A549 (cell line): ENCODE measurements around the gene HSDL2. TPM values are rescaled to one million over a fixed set of nuclear protein-coding genes. Genes with fewer than 3 reads are reported as not detected.

Source experiments
- ATAC-seq, 2 experiments: fragments of 200-7000 bp in 1 of 2; fragments of >200 bp in 1 of 2; cut with Nextera tagmentation in 1 of 2; cut with Tn5 transposase in 1 of 2; 3 replicates each; pipeline versions ENCODE4 v1.8.0 to v1.9.1; 2018 to 2020; ENCODE audit warnings: mild to moderate bottlenecking in 1 of 2, moderate library complexity in 1 of 2
- CTCF ChIA-PET: fragments of 300-600 bp; sonication (Branson Sonifier 250); formaldehyde crosslinking; extraction: SDS; loops from one replicate; lab custom pipeline; 2021; ENCODE audit warnings: antibody characterized with exemption, inconsistent platforms; lab: Yijun Ruan, JAX
- POLR2A ChIA-PET: fragments of 350-600 bp; formaldehyde crosslinking; extraction: SDS; loops from one replicate; lab custom pipeline; 2021; ENCODE audit warnings: antibody characterized with exemption, inconsistent platforms; lab: Yijun Ruan, JAX
- DNase-seq, 2 experiments: peaks; one replicate each; pipeline versions ENCODE4 v3.0.0 to v3.0.0-alpha.2; 2011 to 2016; ENCODE audit warnings: low read depth in 1 of 2, low spot score in 1 of 2
- FAIRE-seq: peaks from 2 replicates; lab custom pipeline; 2011; peaks lifted over from hg19 to GRCh38; lab: Jason Lieb, UNC
- H3K27ac ChIP-seq, 2 experiments: fragments of >200 bp; sonication (Bioruptor Twin); formaldehyde crosslinking; 3 replicates each; pipeline ENCODE4 v1.5.1; 2016 to 2017
- H3K4me1 ChIP-seq: fragments of >200 bp; sonication (Bioruptor Twin); formaldehyde crosslinking; 3 replicates; pipeline ENCODE4 v1.6.1; 2016
- H3K4me2 ChIP-seq: fragments of >200 bp; sonication (Bioruptor Twin); formaldehyde crosslinking; 3 replicates; pipeline ENCODE4 v1.6.1; 2016
- H3K4me3 ChIP-seq: fragments of >200 bp; sonication (Bioruptor Twin); formaldehyde crosslinking; 3 replicates; pipeline ENCODE4 v1.5.1; 2016
- H3K9me3 ChIP-seq: fragments of >200 bp; sonication (Bioruptor Twin); formaldehyde crosslinking; 3 replicates; pipeline ENCODE4 v1.6.1; 2016
- CBX2 ChIP-seq: fragments of 200-600 bp; sonication (generic); IDR thresholded peaks from 2 replicates; pipeline ENCODE4 v1.6.1; 2016; ENCODE audit warnings: low read depth, mild to moderate bottlenecking, borderline replicate concordance
- CEBPB ChIP-seq, 2 experiments: fragments of >200 bp in 1 of 2; sonication (Bioruptor Twin) in 1 of 2; formaldehyde crosslinking in 1 of 2; IDR thresholded peaks; 2 replicates each; pipeline ENCODE4 v1.6.1; 2012 to 2016
- CHD2 ChIP-seq: fragments of 150-350 bp; IDR thresholded peaks from 2 replicates; pipeline ENCODE4 v1.6.1; 2014; ENCODE audit warnings: low read length; ENCODE audit not compliant: partially characterized antibody
- EHF ChIP-seq: fragments of 250-450 bp; sonication (Bioruptor Pico); IDR thresholded peaks from 2 replicates; pipeline ENCODE4 v1.5.0; 2020; ENCODE audit warnings: mild to moderate bottlenecking
- EP300 ChIP-seq, 2 experiments: fragments of >200 bp; sonication (Bioruptor Twin); formaldehyde crosslinking; IDR thresholded peaks; 2 replicates in 1 of 2; 3 replicates in 1 of 2; pipeline ENCODE4 v1.6.1; 2016 to 2017
- FOSB ChIP-seq: fragments of 250-450 bp; sonication (Bioruptor Pico); IDR thresholded peaks from 2 replicates; pipeline ENCODE4 v1.5.0; 2020; ENCODE audit warnings: mild to moderate bottlenecking, moderate library complexity
- FOSL2 ChIP-seq, 2 experiments: fragments of 450-650 bp in 1 of 2; fragments of >200 bp in 1 of 2; sonication (Bioruptor Twin) in 1 of 2; formaldehyde crosslinking; IDR thresholded peaks; 2 replicates each; pipeline versions ENCODE4 v1.5.0 to v1.6.1; 2016 to 2020; ENCODE audit warnings: mild to moderate bottlenecking in 1 of 2, moderate library complexity in 1 of 2
- FOXS1 ChIP-seq: fragments of 250-450 bp; sonication (Bioruptor Pico); IDR thresholded peaks from 2 replicates; pipeline ENCODE4 v1.5.0; 2020; ENCODE audit warnings: mild to moderate bottlenecking, moderate library complexity
- HDAC2 ChIP-seq: fragments of 200-600 bp; sonication (generic); IDR thresholded peaks from 2 replicates; pipeline ENCODE4 v1.6.1; 2016
- HOXB5 ChIP-seq: fragments of 250-450 bp; sonication (Bioruptor Pico); IDR thresholded peaks from 2 replicates; pipeline ENCODE4 v1.5.0; 2020; ENCODE audit warnings: mild to moderate bottlenecking, moderate library complexity
- KDM1A ChIP-seq: fragments of 200-600 bp; sonication (generic); IDR thresholded peaks from 2 replicates; pipeline ENCODE4 v1.6.1; 2016; ENCODE audit warnings: low read depth, mild to moderate bottlenecking
- MAZ ChIP-seq: fragments of 150-350 bp; IDR thresholded peaks from 2 replicates; pipeline ENCODE4 v1.6.1; 2014; ENCODE audit warnings: antibody characterized with exemption, low read depth, low read length, borderline replicate concordance
- MYC ChIP-seq: IDR thresholded peaks from 2 replicates; pipeline ENCODE4 v1.6.1; 2012; ENCODE audit warnings: mild to moderate bottlenecking, inconsistent platforms, low read length, improper control_type of control experiment, borderline replicate concordance
- NFE2L2 ChIP-seq: fragments of 150-350 bp; conservative IDR thresholded peaks from 2 replicates; pipeline ENCODE4 v1.6.1; 2014; ENCODE audit warnings: low read length
- REST ChIP-seq: fragments of 200-600 bp; sonication (generic); IDR thresholded peaks from 2 replicates; pipeline ENCODE4 v1.6.1; 2016; ENCODE audit warnings: antibody characterized with exemption, mild to moderate bottlenecking, moderate library complexity
- SREBF2 ChIP-seq: fragments of 450-650 bp; IDR thresholded peaks from 2 replicates; pipeline ENCODE4 v1.6.1; 2014; ENCODE audit warnings: mild to moderate bottlenecking, moderate library complexity
- TP53 ChIP-seq: fragments of 250-450 bp; sonication (Bioruptor Pico); IDR thresholded peaks from 2 replicates; pipeline ENCODE4 v1.5.0; 2021; ENCODE audit warnings: mild to moderate bottlenecking, moderate library complexity
- USF2 ChIP-seq: fragments of 450-650 bp; IDR thresholded peaks from 2 replicates; pipeline ENCODE4 v1.6.1; 2014; ENCODE audit warnings: antibody characterized with exemption
- ZC3H11A ChIP-seq: fragments of 450-650 bp; IDR thresholded peaks from 2 replicates; pipeline ENCODE4 v1.6.1; 2014; ENCODE audit warnings: antibody characterized with exemption, mild to moderate bottlenecking
- ZFP36 ChIP-seq: fragments of 450-650 bp; IDR thresholded peaks from 2 replicates; pipeline ENCODE4 v1.6.1; 2014; ENCODE audit warnings: borderline replicate concordance; ENCODE audit not compliant: partially characterized antibody
- ZSCAN20 ChIP-seq: fragments of 250-450 bp; sonication (Bioruptor Pico); IDR thresholded peaks from 2 replicates; pipeline ENCODE4 v1.8.0; 2022; ENCODE audit warnings: mild to moderate bottlenecking, moderate library complexity
- WGBS: methylation state at CpG from one replicate; pipeline ENCODE4 v1.1.6; 2017; ENCODE audit errors: missing lambda C conversion rate; 5-methylcytosine and 5-hydroxymethylcytosine counted together
- polyA plus RNA-seq, 4 experiments: library from polyadenylated mRNA; depleted of rRNA in 3 of 4; stranded (reverse); fragments of >200 nt; fragmentation: RNase III in 1 of 4; extraction: RNeasy Plus Mini Kit Qiagen cat#74134 plus additional on column Dnase treatment in 1 of 4; gene quantifications; 2 replicates in 3 of 4; 3 replicates in 1 of 4; pipeline ENCODE4 v1.2.3, GENCODE V29; 2011 to 2017
- TF ChIP-seq, protein P1 (sequence below): fragments of >200 bp; sonication (Bioruptor Twin); formaldehyde crosslinking; IDR thresholded peaks from 3 replicates; pipeline ENCODE4 v1.6.1; 2016

HSDL2 gene
- polyA plus RNA-seq, 2 of the 4 experiments (the other 2 are of a cell fraction), result 47.4 to 47.7 TPM

DNA sequence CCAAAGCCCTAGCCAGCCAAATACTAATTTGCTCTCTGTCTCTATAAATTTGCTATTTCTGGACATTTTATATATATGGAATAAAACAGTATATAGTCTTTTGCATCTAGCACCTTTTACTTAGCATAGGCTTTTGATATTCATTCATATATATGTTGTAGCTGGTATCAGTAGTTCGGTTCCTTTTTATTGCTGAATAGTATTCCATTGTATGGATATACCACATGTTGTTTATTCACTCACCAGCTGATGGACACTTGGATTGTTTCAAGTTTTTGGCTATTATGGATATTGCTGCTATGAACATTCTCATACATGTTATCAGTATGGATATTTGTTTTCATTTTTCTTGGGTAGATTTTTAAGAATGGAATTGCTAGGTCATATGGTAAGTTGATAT, 82.9 kb downstream of the HSDL2 start:
- H3K4me2 ChIP-seq, result no peak overlapping the region
- CTCF ChIA-PET, result interaction anchor here (1.0 to 1.1 kb wide), 2 partner anchors 13 to 24 kb away, joined by 3 read pairs; partner anchors contain the start of gene KIAA1958
- TF ChIP-seq ZSCAN20 (CRISPR knock-in tag), result no peak
- no peak for TF ChIP-seq FOSL2 (IDR thresholded peaks at IDR 0.05)
- TF ChIP-seq FOSL2 (CRISPR knock-in tag; IDR thresholded peaks at IDR 0.05), result no peak
- no peak for TF ChIP-seq CEBPB (IDR thresholded peaks at IDR 0.05)
- TF ChIP-seq CHD2, result no peak
- TF ChIP-seq TP53 (CRISPR knock-in tag), result no peak
- TF ChIP-seq REST, result no peak
- TF ChIP-seq ZC3H11A, result no peak
- TF ChIP-seq, protein P1, sequence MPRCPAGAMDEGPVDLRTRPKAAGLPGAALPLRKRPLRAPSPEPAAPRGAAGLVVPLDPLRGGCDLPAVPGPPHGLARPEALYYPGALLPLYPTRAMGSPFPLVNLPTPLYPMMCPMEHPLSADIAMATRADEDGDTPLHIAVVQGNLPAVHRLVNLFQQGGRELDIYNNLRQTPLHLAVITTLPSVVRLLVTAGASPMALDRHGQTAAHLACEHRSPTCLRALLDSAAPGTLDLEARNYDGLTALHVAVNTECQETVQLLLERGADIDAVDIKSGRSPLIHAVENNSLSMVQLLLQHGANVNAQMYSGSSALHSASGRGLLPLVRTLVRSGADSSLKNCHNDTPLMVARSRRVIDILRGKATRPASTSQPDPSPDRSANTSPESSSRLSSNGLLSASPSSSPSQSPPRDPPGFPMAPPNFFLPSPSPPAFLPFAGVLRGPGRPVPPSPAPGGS, result no peak
- no peak for TF ChIP-seq EHF (CRISPR knock-in tag)
- TF ChIP-seq FOSB, result no peak
- no peak for TF ChIP-seq KDM1A
- no peak for TF ChIP-seq ZFP36
- TF ChIP-seq HDAC2, result no peak
- no peak for TF ChIP-seq USF2
- TF ChIP-seq, all 56 proteins: peak for 0
- no peak for DNase-seq
- WGBS, result 100% methylated on average over 1 of the region's 1 CpG
- no peak for FAIRE-seq
- POLR2A ChIA-PET, result no interaction called here
- H3K4me1 ChIP-seq, result no peaks in the 10 kb centered on the region
- peaks cover 6% of the 10 kb centered on the region for H3K9me3 ChIP-seq
- H3K27ac ChIP-seq, result no peak overlapping the region
- no peak overlapping the region for H3K4me3 ChIP-seq
- ATAC-seq, result no peak

- H3K27ac ChIP-seq, result no peak overlapping the region
- POLR2A ChIA-PET, result no interaction called here
- H3K4me1 ChIP-seq, result no peaks in the 10 kb centered on the region
- TF ChIP-seq CBX2, result no peak
- peaks cover 6% of the 10 kb centered on the region for H3K9me3 ChIP-seq
- ATAC-seq, result no peak
- 97% methylated on average over 4 of the region's 4 CpGs for WGBS
- CTCF ChIA-PET, result no interaction called here
- H3K4me3 ChIP-seq, result no peak overlapping the region
- H3K4me2 ChIP-seq, result no peak overlapping the region
- no peak for DNase-seq
- FAIRE-seq, result no peak
Measured at GRCh38 chr9:112465352-112465751, 85.4 kb downstream of the HSDL2 start.

- no peak for DNase-seq
- Histone ChIP-seq H3K4me2 (no peak overlapping the region), H3K4me1 (no peaks in the 10 kb centered on the region)
- CTCF ChIA-PET, result no interaction called here
- TF ChIP-seq FOXS1 (CRISPR knock-in tag), result no peak
- TF ChIP-seq HOXB5 (CRISPR knock-in tag), result no peak
- no peak for TF ChIP-seq SREBF2
- TF ChIP-seq NFE2L2, result no peak
- no peak for TF ChIP-seq MAZ
- no peak for TF ChIP-seq TP53 (CRISPR knock-in tag)
- TF ChIP-seq, protein P1, result no peak
- TF ChIP-seq CBX2, result no peak
- no peak for TF ChIP-seq EP300 (IDR thresholded peaks at IDR 0.05)
- no peak for TF ChIP-seq USF2
- TF ChIP-seq MYC, result no peak
- TF ChIP-seq, all 56 proteins: peak for 0
- WGBS, result 80% methylated on average over 3 of the region's 3 CpGs
- FAIRE-seq (no peak), ATAC-seq (no peak)
- POLR2A ChIA-PET, result no interaction called here
- no peak overlapping the region for H3K4me3 ChIP-seq
- H3K9me3 ChIP-seq, result peaks cover 16% of the 10 kb centered on the region; the same call in 2 of the 3 replicates
- H3K27ac ChIP-seq, result no peak overlapping the region
Measured at GRCh38 chr9:112472996-112473395, 93.1 kb downstream of the HSDL2 start.
